OCI-LY1 (cell line): ENCODE data around the gene PTPRN2.

Experiments
- H2AFZ ChIP-seq: fragments of 200-600 bp; sonication (generic), shearing (Covaris generic); 2 replicates; pipeline ENCODE4 v1.6.0; 2014; ENCODE audit warnings: antibody characterized with exemption, mild to moderate bottlenecking, low read length
- H3F3A ChIP-seq: fragments of 200-600 bp; sonication (generic), shearing (Covaris generic); 2 replicates; pipeline ENCODE4 v1.6.0; 2014; ENCODE audit warnings: mild to moderate bottlenecking, antibody characterized with exemption, low read length, moderate library complexity; ENCODE audit not compliant: insufficient read depth
- H3K27ac ChIP-seq: fragments of 200-600 bp; sonication (generic); 2 replicates; pipeline ENCODE4 v1.5.1; 2014; ENCODE audit warnings: low read length, mixed run types, mild to moderate bottlenecking, low read depth; ENCODE audit not compliant: poor library complexity, severe bottlenecking
- H3K27me3 ChIP-seq: fragments of 200-600 bp; sonication (generic); 2 replicates; pipeline ENCODE4 v1.6.0; 2014; ENCODE audit warnings: antibody characterized with exemption, mild to moderate bottlenecking, low read length, moderate library complexity; ENCODE audit not compliant: insufficient read depth
- H3K36me3 ChIP-seq: fragments of 200-600 bp; sonication (generic); 2 replicates; pipeline ENCODE4 v1.6.1; 2014; ENCODE audit warnings: mild to moderate bottlenecking, antibody characterized with exemption, low read length, moderate library complexity, mixed read lengths; ENCODE audit not compliant: insufficient read depth
- H3K4me1 ChIP-seq: fragments of 200-600 bp; sonication (generic); 2 replicates; pipeline ENCODE4 v1.5.1; 2014; ENCODE audit warnings: mild to moderate bottlenecking, low read length, moderate library complexity; ENCODE audit not compliant: insufficient read depth, severe bottlenecking
- H3K4me2 ChIP-seq: fragments of 200-600 bp; sonication (generic), shearing (Covaris generic); 2 replicates; pipeline ENCODE4 v1.6.1; 2014; ENCODE audit warnings: low read length
- H3K4me3 ChIP-seq: fragments of 200-600 bp; sonication (generic); 2 replicates; pipeline ENCODE4 v1.5.1; 2014; ENCODE audit warnings: low read length, low read depth, mild to moderate bottlenecking, mixed read lengths; ENCODE audit not compliant: poor library complexity, severe bottlenecking
- H3K79me2 ChIP-seq: fragments of 200-600 bp; shearing (Covaris generic); 2 replicates; pipeline ENCODE4 v1.6.1; 2016; ENCODE audit warnings: mixed run types, low read length, mixed read lengths; ENCODE audit not compliant: insufficient read depth
- H3K9ac ChIP-seq: fragments of 200-600 bp; sonication (generic), shearing (Covaris generic); 2 replicates; pipeline ENCODE4 v1.6.1; 2014; ENCODE audit warnings: mild to moderate bottlenecking, low read length, mixed read lengths
- H3K9me2 ChIP-seq: fragments of 200-600 bp; sonication (generic), shearing (Covaris generic); 2 replicates; pipeline ENCODE4 v1.6.1; 2014; ENCODE audit warnings: low read depth, mild to moderate bottlenecking, low read length, mixed read lengths
- H3K9me3 ChIP-seq: fragments of 200-600 bp; shearing (Covaris generic); 2 replicates; pipeline ENCODE4 v1.6.1; 2014; ENCODE audit warnings: low read length, mixed read lengths
- H4K20me1 ChIP-seq: fragments of 200-600 bp; sonication (generic), shearing (Covaris generic); 2 replicates; pipeline ENCODE4 v1.6.0; 2016; ENCODE audit warnings: mild to moderate bottlenecking, low read length; ENCODE audit not compliant: insufficient read depth
- EZH2 ChIP-seq: fragments of 200-600 bp; sonication (generic), shearing (Covaris generic); IDR thresholded peaks from 2 replicates; pipeline ENCODE4 v1.8.0; 2017; ENCODE audit warnings: borderline replicate concordance, mixed run types, mild to moderate bottlenecking, antibody characterized with exemption, low read length, moderate library complexity, mixed read lengths
- TF ChIP-seq, protein P1 (sequence below): fragments of 200-600 bp; sonication (generic), shearing (Covaris generic); IDR thresholded peaks from 2 replicates; pipeline ENCODE4 v1.5.1; 2017; ENCODE audit warnings: mild to moderate bottlenecking, antibody characterized with exemption, low read length, moderate library complexity, mixed read lengths

PTPRN2 gene

DNA sequence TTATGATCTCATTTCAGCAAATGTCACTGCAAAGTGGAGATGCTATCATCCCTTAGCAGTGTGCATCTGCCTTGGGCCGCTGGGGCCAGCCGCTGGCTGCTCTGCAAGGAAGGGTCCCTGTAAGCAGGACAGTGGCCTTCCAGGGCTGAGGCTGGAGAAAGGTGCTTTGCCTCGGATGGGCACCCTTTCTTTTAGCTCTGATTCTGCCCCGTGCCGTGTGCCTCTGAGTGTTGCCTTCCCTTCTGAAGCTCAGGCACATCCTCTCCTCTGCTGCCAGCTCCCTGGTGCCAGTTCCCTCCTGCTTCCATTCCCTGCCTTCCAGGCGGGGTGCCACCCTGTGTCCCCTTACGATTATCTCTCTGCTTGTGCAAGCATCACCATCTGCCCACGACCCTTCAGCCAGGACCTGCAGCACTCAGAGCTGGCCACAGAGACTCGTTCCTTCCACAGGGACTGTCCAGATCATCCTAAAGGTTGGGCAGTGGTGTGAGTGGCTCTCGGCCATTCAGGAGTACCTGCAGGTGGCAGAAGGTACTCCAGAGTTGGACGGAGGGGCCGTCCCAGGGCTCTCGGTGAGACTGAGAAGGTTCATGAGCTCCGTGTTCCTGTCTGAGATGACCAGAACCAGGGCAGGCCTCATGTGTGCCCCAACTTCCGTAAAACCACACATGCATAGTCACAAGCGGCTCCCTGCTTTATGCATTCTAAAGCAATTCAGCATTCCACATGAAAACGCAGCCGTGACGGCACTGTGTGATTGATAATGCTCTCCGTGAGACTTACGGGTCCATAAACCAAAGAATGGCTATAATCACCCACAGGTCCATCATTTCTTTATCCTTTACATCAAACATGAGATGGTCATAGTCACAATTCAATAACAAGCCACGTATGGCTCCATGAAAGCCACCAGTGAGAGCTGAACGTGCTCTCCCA, 879.4 kb downstream of the PTPRN2 start:
- no peak for TF ChIP-seq EZH2
- TF ChIP-seq, protein P1, sequence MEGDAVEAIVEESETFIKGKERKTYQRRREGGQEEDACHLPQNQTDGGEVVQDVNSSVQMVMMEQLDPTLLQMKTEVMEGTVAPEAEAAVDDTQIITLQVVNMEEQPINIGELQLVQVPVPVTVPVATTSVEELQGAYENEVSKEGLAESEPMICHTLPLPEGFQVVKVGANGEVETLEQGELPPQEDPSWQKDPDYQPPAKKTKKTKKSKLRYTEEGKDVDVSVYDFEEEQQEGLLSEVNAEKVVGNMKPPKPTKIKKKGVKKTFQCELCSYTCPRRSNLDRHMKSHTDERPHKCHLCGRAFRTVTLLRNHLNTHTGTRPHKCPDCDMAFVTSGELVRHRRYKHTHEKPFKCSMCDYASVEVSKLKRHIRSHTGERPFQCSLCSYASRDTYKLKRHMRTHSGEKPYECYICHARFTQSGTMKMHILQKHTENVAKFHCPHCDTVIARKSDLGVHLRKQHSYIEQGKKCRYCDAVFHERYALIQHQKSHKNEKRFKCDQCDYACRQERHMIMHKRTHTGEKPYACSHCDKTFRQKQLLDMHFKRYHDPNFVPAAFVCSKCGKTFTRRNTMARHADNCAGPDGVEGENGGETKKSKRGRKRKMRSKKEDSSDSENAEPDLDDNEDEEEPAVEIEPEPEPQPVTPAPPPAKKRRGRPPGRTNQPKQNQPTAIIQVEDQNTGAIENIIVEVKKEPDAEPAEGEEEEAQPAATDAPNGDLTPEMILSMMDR = no peak
- Histone ChIP-seq H3K79me2 (no peaks in the 10 kb centered on the region), H3K9me2 (no peaks in the 10 kb centered on the region), H3K36me3 (no peaks in the 10 kb centered on the region), H4K20me1 (no peaks in the 10 kb centered on the region), H2AFZ (no peak overlapping the region), H3K27ac (no peak overlapping the region), H3K4me3 (no peak overlapping the region), H3K4me1 (no peaks in the 10 kb centered on the region), H3K4me2 (no peak overlapping the region), H3K27me3 (peaks cover 4% of the 10 kb centered on the region; the same call in 1 of the 2 replicates), H3K9ac (no peak overlapping the region), H3F3A (no peaks in the 10 kb centered on the region), H3K9me3 (no peaks in the 10 kb centered on the region)

DNA sequence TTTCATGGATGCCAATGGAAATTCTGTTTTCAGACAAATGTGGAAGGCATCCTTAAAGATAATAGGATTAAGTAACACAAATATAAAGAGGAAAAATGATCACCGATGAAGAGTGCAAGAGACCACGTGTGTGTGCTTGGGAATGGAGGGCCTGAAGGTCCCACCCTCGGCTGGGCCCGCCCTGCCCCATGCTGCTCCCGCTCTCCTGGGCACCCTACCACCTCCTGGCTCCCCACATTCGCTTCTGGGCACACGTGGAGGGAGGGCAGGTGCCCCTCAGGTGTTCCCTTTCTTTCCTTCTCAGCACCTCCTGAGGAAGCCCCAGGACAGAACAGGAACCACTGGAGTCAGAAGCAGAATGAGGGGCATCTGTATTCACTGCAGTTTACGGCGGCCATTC, 883.3 kb downstream of the PTPRN2 start:
- Histone ChIP-seq H2AFZ (no peak overlapping the region), H3K27me3 (peaks cover 8% of the 10 kb centered on the region; the same call in 1 of the 2 replicates), H3K79me2 (no peaks in the 10 kb centered on the region), H3K4me1 (no peaks in the 10 kb centered on the region), H3K4me2 (no peak overlapping the region), H3K9me2 (no peaks in the 10 kb centered on the region), H3K36me3 (no peaks in the 10 kb centered on the region), H3K9ac (no peak overlapping the region), H4K20me1 (no peaks in the 10 kb centered on the region), H3K9me3 (no peaks in the 10 kb centered on the region), H3K27ac (no peak overlapping the region), H3K4me3 (no peak overlapping the region), H3F3A (no peaks in the 10 kb centered on the region)
- TF ChIP-seq EZH2 = no peak
- TF ChIP-seq, protein P1 = no peak

DNA sequence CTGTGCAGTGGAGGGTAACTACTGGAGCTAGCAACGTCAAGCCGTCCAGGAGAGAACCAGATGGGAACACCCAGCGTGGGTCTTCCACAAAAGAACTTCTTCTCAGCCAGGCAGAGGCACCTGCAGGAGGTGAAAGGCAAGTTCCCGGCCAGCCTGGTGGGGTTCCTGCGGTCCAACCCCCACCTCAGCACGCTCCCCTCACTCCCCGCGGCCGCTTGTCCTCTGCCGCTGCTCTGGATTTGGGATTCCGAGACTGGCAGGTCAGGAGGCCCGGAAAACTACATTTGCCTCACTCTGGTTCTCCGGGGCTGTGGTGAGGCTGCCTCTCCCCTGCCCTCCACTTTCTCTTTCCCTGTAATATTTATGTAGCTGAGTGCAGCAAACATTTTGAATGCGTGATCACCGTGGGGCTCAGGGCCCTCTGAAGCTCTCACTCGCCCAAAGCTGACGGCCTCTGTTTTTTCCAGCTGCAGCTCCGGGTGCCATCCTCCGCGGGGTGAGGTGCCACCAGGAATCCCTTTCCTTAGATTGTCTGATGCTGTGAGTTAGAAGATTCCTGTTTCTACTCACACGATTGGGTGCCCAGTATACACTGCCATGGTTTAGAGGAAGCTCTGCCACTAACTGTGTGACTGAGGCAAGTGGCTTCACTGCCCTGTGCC, 884.0 kb downstream of the PTPRN2 start:
- Histone ChIP-seq H3K9ac (no peak overlapping the region), H2AFZ (no peak overlapping the region), H3F3A (no peaks in the 10 kb centered on the region), H3K4me3 (no peak overlapping the region), H3K9me3 (no peaks in the 10 kb centered on the region), H3K4me1 (no peaks in the 10 kb centered on the region), H3K79me2 (no peaks in the 10 kb centered on the region), H3K27ac (no peak overlapping the region), H3K36me3 (no peaks in the 10 kb centered on the region), H3K9me2 (no peaks in the 10 kb centered on the region), H4K20me1 (no peaks in the 10 kb centered on the region), H3K27me3 (peaks cover 8% of the 10 kb centered on the region; the same call in 1 of the 2 replicates), H3K4me2 (no peak overlapping the region)
- TF ChIP-seq, protein P1 = no peak
- TF ChIP-seq EZH2 = no peak
